GM10266 (cell line): ENCODE measurements around the gene PLOD1.

Experiments
- DNase-seq: peaks from one replicate; pipeline ENCODE4 v3.0.0; 2012; ENCODE audit errors: extremely low spot score
- CTCF ChIP-seq: IDR thresholded peaks from 2 replicates; pipeline ENCODE4 v1.5.1; 2012; ENCODE audit warnings: mild to moderate bottlenecking, low read depth; ENCODE audit not compliant: control insufficient read depth, insufficient read depth; ENCODE audit errors: missing control alignments

The PLOD1 gene

DNA sequence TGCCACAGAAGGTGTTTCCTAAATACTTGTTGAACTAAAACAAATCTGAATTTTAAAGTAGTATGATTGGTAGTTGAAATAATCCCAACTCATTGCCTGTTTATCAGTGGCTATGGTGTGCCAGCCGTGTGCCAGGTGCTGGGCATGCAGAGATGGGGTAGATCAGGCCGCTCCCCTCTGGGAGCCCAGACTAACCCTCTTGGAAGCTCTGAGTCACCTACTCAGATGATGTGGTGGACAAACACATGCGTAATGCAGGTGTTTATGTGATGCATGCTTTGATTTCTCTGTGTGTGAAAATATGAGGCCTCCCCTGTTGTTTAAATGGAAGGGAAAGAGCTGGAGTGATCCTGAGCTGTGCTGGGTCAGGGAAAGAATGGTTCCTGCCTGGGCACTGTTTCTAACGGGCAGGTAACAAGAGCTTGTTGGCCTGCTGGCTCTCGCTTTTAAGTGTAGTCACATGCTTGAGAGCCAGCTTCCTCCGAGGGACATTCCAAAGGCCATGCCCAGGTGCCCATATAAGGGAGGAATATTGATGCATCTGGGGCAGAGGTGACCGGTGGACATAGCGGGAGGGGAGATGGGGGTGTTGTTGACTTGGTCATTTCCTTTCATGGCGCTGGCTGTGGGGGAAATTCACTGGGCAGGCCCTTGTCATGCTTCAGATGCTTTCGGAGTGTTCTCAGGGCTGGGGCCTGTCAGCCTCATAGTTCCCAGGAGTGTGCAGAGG, 56.0 kb downstream of the PLOD1 start:
- no peak for DNase-seq
- TF ChIP-seq CTCF = no peak

DNA sequence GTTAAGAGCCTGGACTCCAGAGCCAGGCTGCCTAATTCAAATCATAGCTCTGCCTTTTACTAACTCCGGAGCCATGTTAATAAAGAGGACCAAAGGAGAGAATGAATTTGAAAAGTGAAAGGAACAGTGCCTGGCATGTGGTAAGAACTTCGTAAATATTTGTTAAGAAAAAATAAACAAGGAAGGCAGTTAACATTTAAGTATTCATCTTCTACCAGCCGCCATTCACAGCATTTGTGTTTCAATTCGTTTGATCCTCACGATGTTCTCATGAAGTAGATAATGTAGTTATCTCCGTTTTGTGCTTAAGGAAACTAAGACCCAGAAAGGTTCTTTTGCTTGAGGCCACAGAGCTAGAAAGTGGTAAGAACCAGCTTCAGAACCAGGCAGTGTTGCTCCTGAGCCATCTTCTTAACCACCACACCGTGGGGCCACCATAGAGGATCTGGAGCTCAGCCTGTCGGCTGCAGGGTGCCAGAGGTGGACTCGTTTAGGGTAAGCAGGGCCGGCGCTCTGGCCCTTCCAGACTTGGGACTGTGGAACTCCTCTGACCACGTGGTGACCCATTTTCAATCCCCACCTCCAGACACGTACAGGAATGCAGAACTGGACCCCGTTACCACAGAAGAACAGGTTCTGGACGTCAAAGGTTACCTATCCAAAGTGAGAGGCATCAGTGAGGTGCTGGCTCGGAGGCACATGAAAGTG, 57.6 kb downstream of the PLOD1 start:
- DNase-seq = no peak

GRCh38 chr1:11997081-11997850, 62.7 kb downstream of the PLOD1 start:
- TF ChIP-seq CTCF = no peak
- DNase-seq = no peak

More for the DNA sequence above, 57.6 kb downstream of the PLOD1 start:
- TF ChIP-seq CTCF = no peak

DNA sequence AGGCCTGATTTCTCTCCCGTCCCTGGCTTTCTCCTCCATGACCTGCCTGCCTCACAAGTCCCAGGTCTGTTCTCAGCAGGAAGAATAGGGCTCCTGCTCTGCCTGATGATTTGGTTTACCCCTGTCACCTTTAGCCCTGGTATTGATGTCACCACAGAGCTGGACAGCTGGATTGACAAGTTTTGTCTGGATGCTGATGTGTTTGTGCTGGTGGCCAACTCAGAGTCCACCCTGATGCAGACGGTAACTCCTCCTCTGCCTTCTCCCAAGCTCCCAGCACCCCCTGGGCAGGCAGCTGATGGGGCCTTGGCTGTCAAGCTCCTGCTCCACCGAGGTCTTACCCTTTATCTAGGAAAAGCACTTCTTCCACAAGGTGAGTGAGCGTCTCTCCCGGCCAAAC, 64.1 kb downstream of the PLOD1 start:
- DNase-seq = no peak
- no peak for TF ChIP-seq CTCF

DNA sequence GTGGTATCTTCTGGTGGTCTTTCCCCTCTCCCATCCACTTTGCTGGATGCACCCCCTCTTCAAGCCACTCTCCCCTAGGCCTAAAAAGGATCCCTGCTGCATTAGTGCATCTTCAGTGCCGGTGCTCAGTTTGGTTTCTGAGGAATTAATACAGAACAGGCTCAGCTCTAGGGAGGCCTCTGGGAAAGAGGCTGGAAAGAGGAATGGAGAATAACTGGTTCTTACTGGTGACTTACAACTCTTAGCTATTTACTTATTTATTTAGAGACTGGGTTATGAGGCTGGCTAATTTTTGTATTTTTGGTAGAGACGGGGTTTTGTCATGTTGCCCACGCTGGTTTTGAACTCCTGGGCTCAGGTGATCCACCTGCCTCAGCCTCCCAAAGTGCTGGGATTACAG, 64.7 kb downstream of the PLOD1 start:
- no peak for TF ChIP-seq CTCF
- DNase-seq = no peak

DNA sequence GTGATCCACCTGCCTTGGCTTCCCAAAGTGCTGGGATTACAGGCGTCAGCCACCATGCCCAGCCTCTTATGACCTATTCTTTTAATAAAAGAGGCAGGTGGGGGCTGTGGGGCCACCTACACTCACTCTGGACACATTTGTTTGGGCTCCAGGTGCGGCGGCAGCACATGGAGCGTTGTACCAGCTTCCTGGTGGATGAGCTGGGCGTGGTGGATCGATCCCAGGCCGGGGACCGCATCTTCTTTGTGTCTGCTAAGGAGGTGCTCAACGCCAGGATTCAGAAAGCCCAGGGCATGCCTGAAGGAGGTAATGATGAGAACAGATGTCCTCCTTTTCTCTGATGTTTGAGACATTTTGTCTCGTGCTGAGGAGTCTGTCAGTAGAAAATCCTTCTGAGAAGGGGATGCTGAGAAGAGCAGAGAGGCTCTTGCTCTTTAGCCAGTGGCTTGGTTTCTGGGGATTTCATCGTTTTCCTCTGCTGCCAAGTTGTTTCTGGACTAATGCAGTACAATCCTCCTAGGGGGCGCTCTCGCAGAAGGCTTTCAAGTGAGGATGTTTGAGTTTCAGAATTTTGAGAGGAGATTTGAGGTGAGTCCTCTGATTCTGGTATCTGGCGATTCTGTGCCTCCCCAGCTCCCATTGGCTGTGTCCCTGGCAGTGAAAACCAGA, 66.9 kb downstream of the PLOD1 start:
- no peak for DNase-seq
- TF ChIP-seq CTCF = peak; percentile 62

DNA sequence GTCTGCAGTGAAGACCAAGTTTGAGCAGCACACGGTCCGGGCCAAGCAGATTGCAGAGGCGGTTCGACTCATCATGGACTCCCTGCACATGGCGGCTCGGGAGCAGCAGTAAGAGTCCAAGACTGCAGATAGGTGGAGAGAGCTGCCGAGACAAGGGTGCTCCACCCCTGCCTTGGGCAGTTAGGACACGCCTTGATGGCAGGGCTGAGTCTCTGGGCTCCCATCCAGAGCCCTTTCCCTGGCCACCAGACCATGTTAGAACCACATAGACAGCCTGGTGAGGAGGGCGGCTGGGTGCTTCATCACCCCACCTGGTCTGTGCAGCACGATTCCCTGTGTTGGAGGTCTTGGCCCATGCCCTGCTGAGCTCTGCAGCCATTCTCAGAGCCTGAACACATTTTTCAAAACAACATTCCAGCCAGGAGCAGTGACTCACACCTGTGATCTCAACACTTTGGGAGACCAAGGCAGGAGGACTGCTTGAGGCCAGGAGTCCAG, 67.5 kb downstream of the PLOD1 start:
- no peak for TF ChIP-seq CTCF
- DNase-seq = no peak
